ENCODE data around the gene CCL16. TPM values are rescaled to one million over a fixed set of nuclear protein-coding genes. Genes with fewer than 3 reads are reported as not detected.

CCL16 gene
- total and polyA plus RNA-seq, 2 of the 4 experiments (the other 2 are of a cell fraction), result not detected

DNA sequence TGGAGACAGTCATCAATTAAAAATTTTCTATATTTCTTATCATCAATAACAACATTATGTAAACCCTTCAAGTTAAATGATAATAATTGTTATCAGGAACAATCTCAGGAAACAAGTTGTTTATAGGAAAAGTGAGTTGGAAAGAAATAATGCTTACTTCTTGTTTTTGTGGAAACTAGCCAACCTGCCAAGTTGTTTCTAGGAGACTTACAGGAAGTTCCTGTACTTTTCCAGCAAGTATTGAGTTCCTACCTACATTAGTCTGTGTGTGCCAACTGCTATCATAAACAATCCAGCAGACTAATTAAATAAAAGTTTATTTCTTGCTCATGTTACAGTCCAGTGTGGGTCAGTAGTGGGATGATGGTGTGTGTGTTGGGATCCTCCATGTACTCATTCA, 6.9 kb upstream of the CCL16 start:
- Histone ChIP-seq H3K79me1 (ENCODE audit: low read depth in 1 of 2, low read length in 2 of 2) (no peaks in the 10 kb centered on the region), H3K9me1 (ENCODE audit: insufficient read depth, low read length) (no peaks in the 10 kb centered on the region), H3K23ac (ENCODE audit: low read depth, low read length) (no peak overlapping the region), H3K18ac (ENCODE audit: low read depth, low read length) (no peak overlapping the region), H4K20me1 (ENCODE audit: insufficient read depth, low read length) (no peaks in the 10 kb centered on the region), H2AFZ (replicated peaks; ENCODE audit: low read length, poor library complexity) (no peak overlapping the region), H3K4me3 (ENCODE audit: insufficient read depth, low read depth, low read length) (no peak overlapping the region), H3K4me2 (ENCODE audit: low read depth, low read length) (no peak overlapping the region), H3K4me1 (ENCODE audit: control insufficient read depth, insufficient read depth, low read length) (no peaks in the 10 kb centered on the region), H2BK15ac (ENCODE audit: low read depth, low read length) (no peak overlapping the region), H2AK9ac (replicated peaks; ENCODE audit: low read depth, low read length, poor library complexity) (no peak overlapping the region), H3K9me3 (ENCODE audit: control insufficient read depth, insufficient read depth, low read length) (no peaks in the 10 kb centered on the region), H4K5ac (ENCODE audit: low read depth, low read length) (no peak overlapping the region), H2AK5ac (ENCODE audit: low read depth, low read length) (no peak overlapping the region), H2BK20ac (ENCODE audit: low read depth, low read length) (no peak overlapping the region), H2BK5ac (ENCODE audit: low read depth, low read length, poor library complexity, severe bottlenecking) (no peak overlapping the region), H4K91ac (ENCODE audit: insufficient read depth, low read depth, low read length) (no peak overlapping the region), H3K4ac (ENCODE audit: low read depth, low read length) (no peak overlapping the region), H4K8ac (ENCODE audit: low read depth in 2 of 2, low read length in 2 of 2) (no peak overlapping the region), H3K27ac (ENCODE audit: insufficient read depth, low read length) (no peak overlapping the region), H2BK120ac (ENCODE audit: low read depth, low read length) (no peak overlapping the region), H3K36me3 (ENCODE audit: control insufficient read depth, insufficient read depth, low read length) (no peaks in the 10 kb centered on the region), H3K56ac (ENCODE audit: extremely low read depth, insufficient read depth, low read length) (no peak overlapping the region), H3K14ac (replicated peaks; ENCODE audit: low read depth, low read length) (no peak overlapping the region), H3K27me3 (ENCODE audit: control insufficient read depth, insufficient read depth, low read length) (no peaks in the 10 kb centered on the region; the same call in 1 of the 2 replicates), H3K9ac (ENCODE audit: low read depth, low read length) (no peak overlapping the region)
- intact Hi-C loops (cut with micrococcal nuclease) (no loop called here), dilution Hi-C loops (cut with HindIII; ENCODE audit: low sequenced_read_pairs, unreplicated experiment) (no loop called here), in situ Hi-C loops (cut with MboI; ENCODE audit: low sequenced_read_pairs) (no loop called here)
- ChIA-PET CTCF (no interaction called here), POLR2A (ENCODE audit: unreplicated experiment) (no interaction called here)
- ATAC-seq (ENCODE audit: low read depth), result no peak
- TF ChIP-seq MAFK (IDR thresholded peaks at IDR 0.05; ENCODE audit: low read depth, low read length), result no peak
- TF ChIP-seq RAD21 (IDR thresholded peaks at IDR 0.05; ENCODE audit: low read length), result no peak
- TF ChIP-seq CHD1 (IDR thresholded peaks at IDR 0.05; ENCODE audit: low read depth, low read length), result no peak
- TF ChIP-seq SMC3 (IDR thresholded peaks at IDR 0.05; ENCODE audit: low read depth, low read length), result no peak
- TF ChIP-seq FOS (IDR thresholded peaks at IDR 0.05; ENCODE audit: low read depth, low read length), result no peak
- TF ChIP-seq CEBPB (IDR thresholded peaks at IDR 0.05; ENCODE audit: low read depth, low read length), result no peak
- TF ChIP-seq, protein P1, sequence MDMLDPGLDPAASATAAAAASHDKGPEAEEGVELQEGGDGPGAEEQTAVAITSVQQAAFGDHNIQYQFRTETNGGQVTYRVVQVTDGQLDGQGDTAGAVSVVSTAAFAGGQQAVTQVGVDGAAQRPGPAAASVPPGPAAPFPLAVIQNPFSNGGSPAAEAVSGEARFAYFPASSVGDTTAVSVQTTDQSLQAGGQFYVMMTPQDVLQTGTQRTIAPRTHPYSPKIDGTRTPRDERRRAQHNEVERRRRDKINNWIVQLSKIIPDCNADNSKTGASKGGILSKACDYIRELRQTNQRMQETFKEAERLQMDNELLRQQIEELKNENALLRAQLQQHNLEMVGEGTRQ (IDR thresholded peaks at IDR 0.05; ENCODE audit: low read depth, low read length), result no peak
- BruUV-seq (replicated peaks), result no TSS peak
- DNase-seq, result no peak
